ENCODE results near the gene DHX36. TPM values are rescaled to one million over a fixed set of nuclear protein-coding genes. Genes with fewer than 3 reads are reported as not detected.

Gene DHX36
- polyA plus RNA-seq (2012; ENCODE audit: missing spikeins), result 45.1 TPM

GRCh38 chr3:154323891-154324738 is at the start of gene DHX36:
Gene DHX36, minus strand, starts transcription at chr3:154324487. Its CDS starts 71 bp downstream, at chr3:154324416.
- TF ChIP-seq TAF1 (IDR thresholded peaks at IDR 0.05; ENCODE audit: borderline replicate concordance, low read depth, low read length) (peak; percentile 87), POLR2A (IDR thresholded peaks at IDR 0.05; ENCODE audit: low read depth, low read length) (peak; percentile 89), POLR2AphosphoS5 (IDR thresholded peaks at IDR 0.05; ENCODE audit: low read depth, low read length) (peak; percentile 93)
- peak; percentile 96 for FAIRE-seq
- DNase-seq (ENCODE audit: insufficient read length), result peak; percentile 52

- no peak for TF ChIP-seq POLR2AphosphoS5 (IDR thresholded peaks at IDR 0.05; ENCODE audit: low read depth, low read length)
- no peak for TF ChIP-seq POLR2A (IDR thresholded peaks at IDR 0.05; ENCODE audit: low read depth, low read length)
- no peak for TF ChIP-seq TAF1 (IDR thresholded peaks at IDR 0.05; ENCODE audit: borderline replicate concordance, low read depth, low read length)
- no peak for FAIRE-seq
- DNase-seq (ENCODE audit: insufficient read length), result no peak
Observed at GRCh38 chr3:154367221-154367620, 42.9 kb upstream of the DHX36 start.

- TF ChIP-seq POLR2A (IDR thresholded peaks at IDR 0.05; ENCODE audit: low read depth, low read length), result no peak
- no peak for TF ChIP-seq POLR2AphosphoS5 (IDR thresholded peaks at IDR 0.05; ENCODE audit: low read depth, low read length)
- no peak for TF ChIP-seq TAF1 (IDR thresholded peaks at IDR 0.05; ENCODE audit: borderline replicate concordance, low read depth, low read length)
- DNase-seq (ENCODE audit: insufficient read length) (no peak), FAIRE-seq (no peak)
Observed at GRCh38 chr3:154364849-154365248, 40.6 kb upstream of the DHX36 start.

- DNase-seq (ENCODE audit: insufficient read length) (no peak), FAIRE-seq (no peak)
- TF ChIP-seq TAF1 (IDR thresholded peaks at IDR 0.05; ENCODE audit: borderline replicate concordance, low read depth, low read length) (no peak), POLR2A (IDR thresholded peaks at IDR 0.05; ENCODE audit: low read depth, low read length) (no peak), POLR2AphosphoS5 (IDR thresholded peaks at IDR 0.05; ENCODE audit: low read depth, low read length) (no peak)
Observed at GRCh38 chr3:154361099-154361498, 36.8 kb upstream of the DHX36 start.

- DNase-seq (ENCODE audit: insufficient read length), result no peak
- no peak for FAIRE-seq
- no peak for TF ChIP-seq POLR2A (IDR thresholded peaks at IDR 0.05; ENCODE audit: low read depth, low read length)
- TF ChIP-seq POLR2AphosphoS5 (IDR thresholded peaks at IDR 0.05; ENCODE audit: low read depth, low read length), result no peak
Observed at GRCh38 chr3:154356009-154356408, 31.7 kb upstream of the DHX36 start.

GRCh38 chr3:154349223-154349622 is 24.9 kb upstream of the DHX36 start:
- DNase-seq (ENCODE audit: insufficient read length) (no peak), FAIRE-seq (no peak)
- no peak for TF ChIP-seq POLR2AphosphoS5 (IDR thresholded peaks at IDR 0.05; ENCODE audit: low read depth, low read length)
- no peak for TF ChIP-seq POLR2A (IDR thresholded peaks at IDR 0.05; ENCODE audit: low read depth, low read length)
- TF ChIP-seq TAF1 (IDR thresholded peaks at IDR 0.05; ENCODE audit: borderline replicate concordance, low read depth, low read length), result no peak

GRCh38 chr3:154345422-154346122 is 21.3 kb upstream of the DHX36 start:
- no peak for FAIRE-seq
- DNase-seq (ENCODE audit: insufficient read length), result no peak
- TF ChIP-seq POLR2A (IDR thresholded peaks at IDR 0.05; ENCODE audit: low read depth, low read length), result no peak
- TF ChIP-seq POLR2AphosphoS5 (IDR thresholded peaks at IDR 0.05; ENCODE audit: low read depth, low read length), result no peak
- TF ChIP-seq TAF1 (IDR thresholded peaks at IDR 0.05; ENCODE audit: borderline replicate concordance, low read depth, low read length), result no peak

GRCh38 chr3:154338570-154338969 is 14.3 kb upstream of the DHX36 start:
- DNase-seq (ENCODE audit: insufficient read length) (no peak), FAIRE-seq (no peak)
- no peak for TF ChIP-seq POLR2A (IDR thresholded peaks at IDR 0.05; ENCODE audit: low read depth, low read length)
- no peak for TF ChIP-seq TAF1 (IDR thresholded peaks at IDR 0.05; ENCODE audit: borderline replicate concordance, low read depth, low read length)
- no peak for TF ChIP-seq POLR2AphosphoS5 (IDR thresholded peaks at IDR 0.05; ENCODE audit: low read depth, low read length)

GRCh38 chr3:154338008-154338407 is 13.7 kb upstream of the DHX36 start:
- TF ChIP-seq TAF1 (IDR thresholded peaks at IDR 0.05; ENCODE audit: borderline replicate concordance, low read depth, low read length) (no peak), POLR2A (IDR thresholded peaks at IDR 0.05; ENCODE audit: low read depth, low read length) (no peak), POLR2AphosphoS5 (IDR thresholded peaks at IDR 0.05; ENCODE audit: low read depth, low read length) (no peak)
- DNase-seq (ENCODE audit: insufficient read length) (no peak), FAIRE-seq (no peak)

GRCh38 chr3:154334973-154335420 is 10.7 kb upstream of the DHX36 start:
- TF ChIP-seq POLR2AphosphoS5 (IDR thresholded peaks at IDR 0.05; ENCODE audit: low read depth, low read length) (no peak), TAF1 (IDR thresholded peaks at IDR 0.05; ENCODE audit: borderline replicate concordance, low read depth, low read length) (no peak), POLR2A (IDR thresholded peaks at IDR 0.05; ENCODE audit: low read depth, low read length) (no peak)
- DNase-seq (ENCODE audit: insufficient read length) (no peak), FAIRE-seq (no peak)

- FAIRE-seq, result no peak
- TF ChIP-seq POLR2A (IDR thresholded peaks at IDR 0.05; ENCODE audit: low read depth, low read length) (no peak), POLR2AphosphoS5 (IDR thresholded peaks at IDR 0.05; ENCODE audit: low read depth, low read length) (no peak)
- no peak for DNase-seq (ENCODE audit: insufficient read length)
Observed at GRCh38 chr3:154327871-154328270, 3.6 kb upstream of the DHX36 start.

- FAIRE-seq, result no peak
- DNase-seq (ENCODE audit: insufficient read length), result no peak
- no peak for TF ChIP-seq POLR2A (IDR thresholded peaks at IDR 0.05; ENCODE audit: low read depth, low read length)
- no peak for TF ChIP-seq TAF1 (IDR thresholded peaks at IDR 0.05; ENCODE audit: borderline replicate concordance, low read depth, low read length)
- TF ChIP-seq POLR2AphosphoS5 (IDR thresholded peaks at IDR 0.05; ENCODE audit: low read depth, low read length), result no peak
Observed at GRCh38 chr3:154324919-154325318, 632 bp upstream of the DHX36 start.

Data from GM12892 (cell line).